GM19395 (cell line): ENCODE results near the gene MBTPS2.

Source experiments
- ATAC-seq: cut with Tn5 transposase; IDR thresholded peaks from one replicate; pipeline ENCODE4 v1.9.1; 2021; ENCODE audit warnings: mild to moderate bottlenecking, moderate library complexity; ENCODE audit not compliant: unreplicated experiment

The MBTPS2 gene

GRCh38 chrX:21932292-21933002 lies 93.0 kb downstream of the MBTPS2 start:
- ATAC-seq: no peak

DNA sequence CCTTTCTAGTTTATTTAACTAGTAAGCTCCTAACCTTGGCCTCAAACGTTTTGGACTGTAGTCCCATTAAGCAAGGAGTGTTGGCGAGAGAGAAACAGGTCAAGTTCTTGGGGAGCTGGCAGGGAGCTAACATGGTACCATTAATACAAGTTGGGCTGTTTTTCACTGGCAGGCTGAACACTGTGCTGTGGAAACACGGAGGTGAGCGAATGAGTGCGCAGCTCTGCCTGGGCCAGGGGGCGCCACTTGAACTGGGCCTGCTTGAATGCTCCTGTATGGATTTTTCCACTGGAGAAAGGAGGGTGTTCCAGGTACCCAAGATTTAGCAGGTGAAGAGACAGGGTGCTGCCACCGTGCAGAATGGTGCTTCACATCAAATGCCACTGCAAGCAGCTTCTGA lies 93.7 kb downstream of the MBTPS2 start:
- no peak for ATAC-seq

DNA sequence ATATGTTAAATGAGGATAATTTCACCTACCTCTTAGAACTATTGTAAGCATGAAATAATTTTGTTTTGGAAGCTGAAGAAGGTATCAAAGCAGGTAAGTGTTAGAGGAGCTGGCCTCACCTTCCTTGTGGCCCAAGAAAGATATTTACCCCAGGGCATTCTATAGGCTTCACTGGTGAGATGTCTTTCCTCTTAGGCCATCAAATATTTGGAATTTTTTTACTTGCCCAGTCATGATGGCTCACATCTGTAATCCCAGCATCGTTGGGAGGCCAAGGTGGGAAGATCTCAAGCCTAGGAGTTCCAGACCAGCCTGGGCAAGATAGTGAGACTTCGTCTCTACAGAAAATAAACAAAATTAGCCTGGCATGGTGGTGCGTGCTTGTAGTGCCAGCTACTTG lies 95.0 kb downstream of the MBTPS2 start:
- ATAC-seq: no peak
